Prostate gland (tissue), 2 donors: ENCODE data around the gene KCNJ14.

Source experiments
- POLR2A ChIP-seq: fragments of 450-650 bp; IDR thresholded peaks from one replicate; pipeline ENCODE4 v1.6.1; 2016; ENCODE audit warnings: antibody characterized with exemption, mild to moderate bottlenecking
- POLR2AphosphoS5 ChIP-seq: sonication (generic); formaldehyde crosslinking; IDR thresholded peaks from one replicate; pipeline ENCODE4 v1.6.1; 2017; ENCODE audit warnings: antibody characterized with exemption
- TF ChIP-seq, protein P1 (sequence below), 4 experiments: fragments of 200-600 bp in 2 of 4; fragments of 450-650 bp in 2 of 4; sonication (generic) in 2 of 4; IDR thresholded peaks; 1 replicate in 3 of 4; 2 replicates in 1 of 4; pipeline ENCODE4 v1.5.1; 2016 to 2019; ENCODE audit warnings: antibody characterized with exemption in 4 of 4, mild to moderate bottlenecking in 2 of 4, moderate library complexity in 2 of 4

DNA sequence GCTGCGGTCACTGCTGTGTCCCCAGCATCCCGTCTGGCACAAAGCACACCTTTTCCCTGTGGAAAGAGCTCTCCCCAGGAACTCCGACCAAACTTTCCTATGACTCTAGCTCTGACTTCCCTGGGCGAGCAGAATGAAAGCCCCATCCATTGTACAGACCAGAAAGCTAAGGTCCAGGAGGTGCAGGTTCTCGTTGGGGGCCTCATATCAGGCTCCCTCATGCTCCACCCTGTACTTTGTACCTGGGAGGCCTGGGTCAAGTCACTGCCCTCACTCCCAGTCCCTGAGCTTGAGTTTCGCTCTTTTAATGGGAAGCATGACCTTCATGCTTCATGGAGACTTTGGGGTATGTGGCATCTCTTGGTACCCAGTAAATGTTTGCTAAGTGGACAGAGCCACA, 32.2 kb downstream of the KCNJ14 start:
- TF ChIP-seq, protein P1, sequence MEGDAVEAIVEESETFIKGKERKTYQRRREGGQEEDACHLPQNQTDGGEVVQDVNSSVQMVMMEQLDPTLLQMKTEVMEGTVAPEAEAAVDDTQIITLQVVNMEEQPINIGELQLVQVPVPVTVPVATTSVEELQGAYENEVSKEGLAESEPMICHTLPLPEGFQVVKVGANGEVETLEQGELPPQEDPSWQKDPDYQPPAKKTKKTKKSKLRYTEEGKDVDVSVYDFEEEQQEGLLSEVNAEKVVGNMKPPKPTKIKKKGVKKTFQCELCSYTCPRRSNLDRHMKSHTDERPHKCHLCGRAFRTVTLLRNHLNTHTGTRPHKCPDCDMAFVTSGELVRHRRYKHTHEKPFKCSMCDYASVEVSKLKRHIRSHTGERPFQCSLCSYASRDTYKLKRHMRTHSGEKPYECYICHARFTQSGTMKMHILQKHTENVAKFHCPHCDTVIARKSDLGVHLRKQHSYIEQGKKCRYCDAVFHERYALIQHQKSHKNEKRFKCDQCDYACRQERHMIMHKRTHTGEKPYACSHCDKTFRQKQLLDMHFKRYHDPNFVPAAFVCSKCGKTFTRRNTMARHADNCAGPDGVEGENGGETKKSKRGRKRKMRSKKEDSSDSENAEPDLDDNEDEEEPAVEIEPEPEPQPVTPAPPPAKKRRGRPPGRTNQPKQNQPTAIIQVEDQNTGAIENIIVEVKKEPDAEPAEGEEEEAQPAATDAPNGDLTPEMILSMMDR (IDR thresholded peaks at IDR 0.05): no peak
- TF ChIP-seq POLR2A (no peak), POLR2AphosphoS5 (no peak)
